NB4 (cell line): ENCODE measurements around the gene SLC39A5.
A peak's percentile ranks its signal among the peaks of the same experiment; 100 is the strongest.
"Not testable (repeated sequence)": the region's sequence is repeated elsewhere in the genome, so short reads cannot be mapped to it uniquely, and the experiment has no call there.

Experiments
- DNase-seq: peaks from one replicate; pipeline ENCODE4 v3.0.0; 2010; ENCODE audit warnings: low read depth
- H3K4me3 ChIP-seq: one replicate; pipeline ENCODE4 v1.5.1; 2011; ENCODE audit warnings: mild to moderate bottlenecking, low read depth, low read length, moderate library complexity
- CTCF ChIP-seq: IDR thresholded peaks from one replicate; pipeline ENCODE4 v1.5.1; 2012; ENCODE audit warnings: low read depth, low read length
- MYC ChIP-seq: IDR thresholded peaks from 2 replicates; pipeline ENCODE4 v1.6.1; 2011; ENCODE audit warnings: low read depth, low read length
- POLR2A ChIP-seq: IDR thresholded peaks from 2 replicates; pipeline ENCODE4 v1.6.1; 2011; ENCODE audit warnings: mild to moderate bottlenecking; ENCODE audit not compliant: insufficient read length; ENCODE audit errors: extremely low read depth
- TF ChIP-seq, protein P1 (sequence below): IDR thresholded peaks from 2 replicates; pipeline ENCODE4 v1.6.1; 2011; ENCODE audit warnings: low read depth, low read length

Gene SLC39A5

DNA sequence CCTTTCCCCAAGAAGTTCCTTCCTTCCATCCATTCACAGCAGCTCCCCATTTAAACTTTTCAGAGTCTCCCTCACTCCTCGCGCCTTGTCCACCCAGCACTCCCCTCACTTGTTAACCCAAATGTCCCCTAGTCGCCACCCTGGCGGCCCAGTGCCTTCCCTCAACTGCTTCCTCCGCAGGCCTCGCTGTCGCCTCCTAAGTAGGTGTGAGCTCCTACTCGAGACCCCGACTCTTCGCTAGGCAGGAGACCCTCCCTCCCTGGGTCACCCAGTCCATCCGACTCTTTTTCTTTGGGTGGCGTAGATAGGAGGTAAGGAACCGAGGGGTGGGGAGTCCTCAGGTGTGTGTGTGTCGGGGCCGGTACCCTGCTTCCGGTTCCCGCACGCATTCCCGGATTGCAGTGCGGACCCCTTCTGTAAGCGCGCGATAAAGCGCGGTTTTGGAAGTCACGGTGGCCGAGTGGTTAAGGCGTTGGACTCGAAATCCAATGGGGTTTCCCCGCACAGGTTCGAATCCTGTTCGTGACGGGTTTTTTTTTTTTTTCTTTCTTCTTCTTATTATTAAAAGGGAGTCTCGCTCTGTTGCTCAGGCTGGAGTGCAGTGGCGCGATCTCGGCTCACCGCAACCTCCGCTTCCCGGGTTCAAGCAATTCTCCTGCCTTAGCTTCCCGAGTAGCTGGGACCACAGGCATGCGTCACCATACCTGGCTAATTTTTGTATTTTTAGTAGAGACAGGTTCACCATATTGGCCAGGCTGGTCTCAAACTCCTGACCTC is 39.7 kb upstream of the SLC39A5 start:
- TF ChIP-seq MYC (peak; percentile 72), CTCF (no peak)
- TF ChIP-seq, protein P1, sequence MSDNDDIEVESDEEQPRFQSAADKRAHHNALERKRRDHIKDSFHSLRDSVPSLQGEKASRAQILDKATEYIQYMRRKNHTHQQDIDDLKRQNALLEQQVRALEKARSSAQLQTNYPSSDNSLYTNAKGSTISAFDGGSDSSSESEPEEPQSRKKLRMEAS = peak; percentile 62
- peak; percentile 90 for DNase-seq
- peak overlapping the region; percentile 74 for H3K4me3 ChIP-seq

- DNase-seq = peak; percentile 26
- H3K4me3 ChIP-seq = peak overlapping the region; percentile 74
- TF ChIP-seq, protein P1 = no peak
- TF ChIP-seq POLR2A = no peak
- TF ChIP-seq MYC = no peak
- TF ChIP-seq CTCF = no peak
Measured at GRCh38 chr12:56190695-56191155, 39.1 kb upstream of the SLC39A5 start.

- no peak for DNase-seq
- no peak overlapping the region for H3K4me3 ChIP-seq
- TF ChIP-seq MYC (no peak), CTCF (no peak), POLR2A (no peak)
- TF ChIP-seq, protein P1 = no peak
Measured at GRCh38 chr12:56192582-56192981, 37.3 kb upstream of the SLC39A5 start.

- H3K4me3 ChIP-seq = no peak overlapping the region
- peak; percentile 90 for DNase-seq
Measured at GRCh38 chr12:56193025-56193578, 36.7 kb upstream of the SLC39A5 start.

GRCh38 chr12:56196818-56197550 is 32.9 kb upstream of the SLC39A5 start:
- DNase-seq, H3K4me3 ChIP-seq: not testable (repeated sequence)

More at GRCh38 chr12:56193025-56193578, 36.7 kb upstream of the SLC39A5 start:
- TF ChIP-seq CTCF (peak; percentile 84), MYC (no peak), POLR2A (no peak)
- TF ChIP-seq, protein P1 = no peak

- no peak for DNase-seq
- H3K4me3 ChIP-seq = no peak overlapping the region
- TF ChIP-seq CTCF (no peak), POLR2A (no peak), MYC (no peak)
- TF ChIP-seq, protein P1 = no peak
Measured at GRCh38 chr12:56197921-56198635, 31.8 kb upstream of the SLC39A5 start.
